ENCODE data around the gene PLXNA4. TPM values are rescaled to one million over a fixed set of nuclear protein-coding genes. Genes with fewer than 3 reads are reported as not detected.

The PLXNA4 gene
- total and polyA plus RNA-seq, 8 donors = 1.9 to 6.6 (median 3.4) TPM

DNA sequence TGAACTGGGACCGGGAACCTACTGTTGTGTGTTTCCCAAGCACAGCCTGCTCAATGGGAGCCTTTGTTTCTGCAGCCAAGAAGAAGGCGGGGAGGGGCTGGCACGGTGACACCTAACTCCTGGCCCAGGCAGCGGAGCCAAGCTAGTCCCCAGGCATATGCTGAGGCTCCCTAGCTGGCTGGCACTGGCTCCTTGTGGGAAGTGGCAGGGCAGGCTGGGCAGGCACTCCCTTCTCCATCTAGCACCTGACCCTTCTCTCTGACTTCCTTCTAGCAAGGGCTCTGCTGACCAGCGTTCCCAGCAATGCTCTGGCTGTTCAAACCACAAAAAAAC, 325.0 kb downstream of the PLXNA4 start:
- Histone ChIP-seq H3K27ac (peak overlapping the region in 1 of 2 donors; percentile 53), H3K9me3 (no peaks in the 10 kb centered on the region), H3K36me3 (no peaks in the 10 kb centered on the region), H3K4me3 (no peak overlapping the region), H3K27me3 (no peaks in the 10 kb centered on the region), H3K4me1 (no peaks in the 10 kb centered on the region)
- TF ChIP-seq, protein P1, sequence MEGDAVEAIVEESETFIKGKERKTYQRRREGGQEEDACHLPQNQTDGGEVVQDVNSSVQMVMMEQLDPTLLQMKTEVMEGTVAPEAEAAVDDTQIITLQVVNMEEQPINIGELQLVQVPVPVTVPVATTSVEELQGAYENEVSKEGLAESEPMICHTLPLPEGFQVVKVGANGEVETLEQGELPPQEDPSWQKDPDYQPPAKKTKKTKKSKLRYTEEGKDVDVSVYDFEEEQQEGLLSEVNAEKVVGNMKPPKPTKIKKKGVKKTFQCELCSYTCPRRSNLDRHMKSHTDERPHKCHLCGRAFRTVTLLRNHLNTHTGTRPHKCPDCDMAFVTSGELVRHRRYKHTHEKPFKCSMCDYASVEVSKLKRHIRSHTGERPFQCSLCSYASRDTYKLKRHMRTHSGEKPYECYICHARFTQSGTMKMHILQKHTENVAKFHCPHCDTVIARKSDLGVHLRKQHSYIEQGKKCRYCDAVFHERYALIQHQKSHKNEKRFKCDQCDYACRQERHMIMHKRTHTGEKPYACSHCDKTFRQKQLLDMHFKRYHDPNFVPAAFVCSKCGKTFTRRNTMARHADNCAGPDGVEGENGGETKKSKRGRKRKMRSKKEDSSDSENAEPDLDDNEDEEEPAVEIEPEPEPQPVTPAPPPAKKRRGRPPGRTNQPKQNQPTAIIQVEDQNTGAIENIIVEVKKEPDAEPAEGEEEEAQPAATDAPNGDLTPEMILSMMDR (IDR thresholded peaks at IDR 0.05) = no peak
- peak; percentile 96 for ATAC-seq
- intact Hi-C loops (cut with DNase I) = no loop called here
- peak in 3 of 4 donors; percentile 71 to 88 (median 88) for DNase-seq

DNA sequence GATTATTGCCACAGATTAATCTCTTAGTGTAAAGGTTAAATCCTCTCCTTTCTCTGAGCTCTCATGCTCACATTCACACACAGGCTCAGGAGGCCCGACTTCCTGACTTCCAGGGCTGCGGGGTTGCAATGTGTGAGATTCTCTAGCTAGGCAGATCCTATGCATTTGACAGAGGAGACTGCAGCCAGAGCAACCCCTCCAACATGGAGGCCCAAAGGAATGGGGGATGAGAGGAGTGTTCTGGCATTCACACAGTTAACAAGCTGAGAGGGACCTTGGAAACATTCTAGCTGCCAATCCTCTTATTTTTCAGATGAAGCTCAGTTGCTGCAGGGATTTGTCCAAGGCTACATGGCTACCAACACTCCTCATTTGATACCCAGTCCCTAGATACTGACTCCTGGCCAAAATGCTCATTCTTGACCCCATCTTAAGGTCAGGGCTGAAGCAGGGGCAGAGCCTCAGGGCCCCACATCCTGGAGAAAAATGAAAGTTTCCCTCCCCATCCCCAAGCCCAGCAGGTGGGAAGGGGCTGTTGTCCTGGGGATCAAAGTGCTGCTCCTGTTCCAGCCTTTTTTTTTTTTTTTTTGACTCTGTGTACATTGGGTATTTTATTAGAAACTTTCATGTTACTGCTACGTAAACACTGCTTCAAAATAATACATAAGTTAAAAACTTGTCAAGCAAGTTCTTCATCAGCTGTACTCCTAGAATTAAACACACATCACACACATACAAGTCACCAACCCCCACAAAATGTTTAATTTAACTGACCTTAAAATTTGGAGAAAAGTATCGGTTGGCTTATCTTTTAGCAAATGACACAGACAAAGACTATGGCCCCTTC, 325.6 kb downstream of the PLXNA4 start:
- intact Hi-C loops (cut with DNase I) = no loop called here
- TF ChIP-seq, protein P1 (IDR thresholded peaks at IDR 0.05) = no peak
- H3K9me3 ChIP-seq = no peaks in the 10 kb centered on the region
- no peaks in the 10 kb centered on the region for H3K4me1 ChIP-seq
- DNase-seq (no peak), ATAC-seq (peak; percentile 29)
- no peaks in the 10 kb centered on the region for H3K27me3 ChIP-seq
- H3K4me3 ChIP-seq = no peak overlapping the region
- no peak overlapping the region for H3K27ac ChIP-seq
- no peaks in the 10 kb centered on the region for H3K36me3 ChIP-seq

DNA sequence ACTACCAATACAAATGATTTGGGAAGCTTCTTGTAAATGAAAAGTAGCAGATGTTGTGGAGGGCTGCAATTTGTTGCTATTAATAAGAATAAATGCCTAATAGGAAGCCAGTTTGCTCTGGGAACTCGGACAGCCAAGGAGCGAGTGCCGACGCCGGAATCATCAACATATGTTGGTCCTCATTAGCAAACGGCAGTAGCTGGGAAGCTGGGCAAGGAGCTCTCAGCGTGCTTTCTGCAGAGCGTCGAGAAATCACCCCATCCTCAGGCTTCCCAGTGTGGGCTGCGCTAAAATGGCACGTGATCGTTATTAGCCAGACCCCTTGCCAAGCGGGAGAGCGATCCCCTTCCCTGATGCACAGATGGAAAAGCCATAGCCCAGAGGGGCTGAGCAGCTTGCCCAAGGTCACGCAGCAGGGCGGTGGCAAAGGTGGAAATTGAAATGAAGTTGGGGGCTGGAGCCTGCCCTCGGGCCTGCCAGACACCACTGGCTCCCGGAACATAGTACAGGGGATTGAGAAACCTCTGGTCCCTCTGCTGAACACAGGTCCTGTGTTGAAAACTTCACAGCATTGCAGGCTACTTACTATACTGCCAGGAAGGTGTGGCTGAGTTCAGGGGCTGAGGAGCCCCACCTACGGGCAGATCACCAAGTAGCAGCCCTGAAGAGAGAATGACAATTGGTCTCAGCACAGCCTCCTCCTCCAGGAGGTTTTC, 326.9 kb downstream of the PLXNA4 start:
- DNase-seq (no peak), ATAC-seq (peak; percentile 33)
- intact Hi-C loops (cut with DNase I) = no loop called here
- Histone ChIP-seq H3K9me3 (no peaks in the 10 kb centered on the region), H3K4me1 (no peaks in the 10 kb centered on the region), H3K36me3 (no peaks in the 10 kb centered on the region), H3K4me3 (no peak overlapping the region), H3K27me3 (no peaks in the 10 kb centered on the region), H3K27ac (no peak overlapping the region)
- TF ChIP-seq, protein P1 (IDR thresholded peaks at IDR 0.05) = no peak

- Histone ChIP-seq H3K4me1 (no peaks in the 10 kb centered on the region), H3K27ac (no peak overlapping the region), H3K9me3 (no peaks in the 10 kb centered on the region), H3K27me3 (no peaks in the 10 kb centered on the region), H3K36me3 (no peaks in the 10 kb centered on the region), H3K4me3 (no peak overlapping the region)
- DNase-seq = no peak
- ATAC-seq = no peak
- TF ChIP-seq, protein P1 (IDR thresholded peaks at IDR 0.05) = no peak
- intact Hi-C loops (cut with DNase I) = no loop called here
Observed at GRCh38 chr7:132248841-132249240, 327.4 kb downstream of the PLXNA4 start.

- no peaks in the 10 kb centered on the region for H3K4me1 ChIP-seq
- H3K27ac ChIP-seq = no peak overlapping the region
- no peak overlapping the region for H3K4me3 ChIP-seq
- DNase-seq = no peak
- no peak for ATAC-seq
- H3K9me3 ChIP-seq = no peaks in the 10 kb centered on the region
- TF ChIP-seq, protein P1 (IDR thresholded peaks at IDR 0.05) = no peak
- intact Hi-C loops (cut with DNase I) = no loop called here
- no peaks in the 10 kb centered on the region for H3K36me3 ChIP-seq
- H3K27me3 ChIP-seq = no peaks in the 10 kb centered on the region
Observed at GRCh38 chr7:132247995-132248618, 328.2 kb downstream of the PLXNA4 start.
